H9 (cell line): ENCODE measurements around the gene IMPA2. TPM values are rescaled to one million over a fixed set of nuclear protein-coding genes. Genes with fewer than 3 reads are reported as not detected.

Experiments
- DNase-seq: peaks from one replicate; pipeline ENCODE4 v3.0.0-alpha.2; 2017
- H2AFZ ChIP-seq: one replicate; pipeline ENCODE4 v1.6.1; 2013; ENCODE audit warnings: mild to moderate bottlenecking, low read length, control low read depth, moderate library complexity
- H2AK5ac ChIP-seq: 2 replicates; pipeline ENCODE4 v1.6.1; 2013; ENCODE audit warnings: low read length, control low read depth, mixed read lengths; ENCODE audit not compliant: insufficient read length
- H2BK120ac ChIP-seq: one replicate; pipeline ENCODE4 v1.6.1; 2013; ENCODE audit warnings: low read depth, mild to moderate bottlenecking, low read length, control low read depth, inconsistent platforms; ENCODE audit not compliant: poor library complexity, severe bottlenecking
- H2BK12ac ChIP-seq: 2 replicates; pipeline ENCODE4 v1.6.1; 2013; ENCODE audit warnings: low read length, control low read depth, mixed read lengths, low read depth; ENCODE audit not compliant: insufficient read length
- H2BK15ac ChIP-seq: 2 replicates; pipeline ENCODE4 v1.6.1; 2013; ENCODE audit warnings: low read depth, low read length, control low read depth
- H2BK20ac ChIP-seq: one replicate; pipeline ENCODE4 v1.6.1; 2013; ENCODE audit warnings: low read depth, mild to moderate bottlenecking, low read length, control low read depth, inconsistent platforms; ENCODE audit not compliant: poor library complexity, severe bottlenecking
- H2BK5ac ChIP-seq: 2 replicates; pipeline ENCODE4 v1.6.1; 2013; ENCODE audit warnings: low read length, control low read depth, mixed read lengths; ENCODE audit not compliant: insufficient read length
- H3K14ac ChIP-seq: 2 replicates; pipeline ENCODE4 v1.6.1; 2013; ENCODE audit warnings: low read length, control low read depth; ENCODE audit not compliant: insufficient read depth
- H3K18ac ChIP-seq: 2 replicates; pipeline ENCODE4 v1.6.1; 2013; ENCODE audit warnings: low read depth, mild to moderate bottlenecking, mixed read lengths, low read length, control low read depth; ENCODE audit not compliant: insufficient read length
- H3K23ac ChIP-seq: 2 replicates; pipeline ENCODE4 v1.6.1; 2013; ENCODE audit warnings: low read length, control low read depth, mixed read lengths, low read depth; ENCODE audit not compliant: insufficient read length
- H3K23me2 ChIP-seq: 2 replicates; pipeline ENCODE4 v1.6.1; 2013; ENCODE audit warnings: low read depth, mild to moderate bottlenecking, mixed read lengths, low read length, control low read depth; ENCODE audit not compliant: insufficient read length, poor library complexity, severe bottlenecking
- H3K27ac ChIP-seq: 2 replicates; pipeline ENCODE4 v1.5.1; 2013; ENCODE audit warnings: low read length, control low read depth, mixed read lengths, low read depth; ENCODE audit not compliant: insufficient read length
- H3K27me3 ChIP-seq: 2 replicates; pipeline ENCODE4 v1.6.1; 2013; ENCODE audit warnings: low read length, control low read depth, inconsistent platforms; ENCODE audit not compliant: insufficient read depth
- H3K4ac ChIP-seq: 2 replicates; pipeline ENCODE4 v1.6.1; 2013; ENCODE audit warnings: low read depth, mild to moderate bottlenecking, control low read depth, inconsistent platforms, low read length, moderate library complexity
- H3K4me1 ChIP-seq: 2 replicates; pipeline ENCODE4 v1.6.1; 2013; ENCODE audit warnings: low read length, control low read depth, inconsistent platforms; ENCODE audit not compliant: insufficient read depth
- H3K4me2 ChIP-seq: 2 replicates; pipeline ENCODE4 v1.6.1; 2013; ENCODE audit warnings: low read length, control low read depth, mixed read lengths; ENCODE audit not compliant: insufficient read length, insufficient read depth
- H3K56ac ChIP-seq: 2 replicates; pipeline ENCODE4 v1.6.1; 2013; ENCODE audit warnings: low read depth, mild to moderate bottlenecking, mixed read lengths, low read length, control low read depth; ENCODE audit not compliant: insufficient read length
- H3K79me1 ChIP-seq: 2 replicates; pipeline ENCODE4 v1.6.1; 2013; ENCODE audit warnings: low read depth, mild to moderate bottlenecking, moderate library complexity, low read length, control low read depth, inconsistent platforms; ENCODE audit not compliant: insufficient read depth, poor library complexity, severe bottlenecking
- H3K79me2 ChIP-seq: 2 replicates; pipeline ENCODE4 v1.6.1; 2013; ENCODE audit warnings: low read length, control low read depth, inconsistent platforms; ENCODE audit not compliant: insufficient read depth
- H3K9ac ChIP-seq: 2 replicates; pipeline ENCODE4 v1.6.1; 2013; ENCODE audit warnings: low read length, control low read depth, mixed read lengths; ENCODE audit not compliant: insufficient read length; ENCODE audit errors: extremely low read depth
- H3K9me3 ChIP-seq: one replicate; pipeline ENCODE4 v1.6.1; 2013; ENCODE audit warnings: low read depth, low read length, inconsistent platforms; ENCODE audit not compliant: control insufficient read depth
- H3T11ph ChIP-seq: one replicate; pipeline ENCODE4 v1.6.1; 2013; ENCODE audit warnings: mild to moderate bottlenecking, low read length, control low read depth, inconsistent platforms
- H4K20me1 ChIP-seq: one replicate; pipeline ENCODE4 v1.6.1; 2013; ENCODE audit not compliant: control insufficient read depth, insufficient read length, insufficient read depth
- H4K5ac ChIP-seq: 2 replicates; pipeline ENCODE4 v1.6.1; 2013; ENCODE audit warnings: low read depth, mild to moderate bottlenecking, mixed read lengths, low read length, control low read depth; ENCODE audit not compliant: insufficient read length
- H4K8ac ChIP-seq: replicated peaks from 2 replicates; pipeline ENCODE4 v1.6.1; 2013; ENCODE audit warnings: low read length, control low read depth, mixed read lengths, low read depth; ENCODE audit not compliant: insufficient read length
- H4K91ac ChIP-seq: 2 replicates; pipeline ENCODE4 v1.6.1; 2013; ENCODE audit warnings: low read depth, mild to moderate bottlenecking, moderate library complexity, mixed read lengths, low read length, control low read depth; ENCODE audit not compliant: insufficient read length
- H3K27ac Mint-ChIP-seq, 3 experiments: 2 replicates in 2 of 3; 3 replicates in 1 of 3; pipeline ENCODE4 v1.8.0; 2020 to 2021; ENCODE audit warnings: mixed read lengths in 3 of 3, mild to moderate bottlenecking in 1 of 3, moderate library complexity in 1 of 3
- H3K27me3 Mint-ChIP-seq: 2 replicates; pipeline ENCODE4 v1.8.0; 2021; ENCODE audit warnings: low read depth, mild to moderate bottlenecking, moderate library complexity, mixed read lengths
- H3K36me3 Mint-ChIP-seq, 3 experiments: 2 replicates in 2 of 3; 3 replicates in 1 of 3; pipeline ENCODE4 v1.8.0; 2020 to 2021; ENCODE audit warnings: low read depth in 3 of 3, mixed read lengths in 3 of 3; ENCODE audit not compliant: insufficient read depth in 1 of 3
- H3K4me1 Mint-ChIP-seq, 2 experiments: 2 replicates each; pipeline ENCODE4 v1.8.0; 2020; ENCODE audit warnings: mixed read lengths in 2 of 2
- H3K4me3 Mint-ChIP-seq, 2 experiments: 2 replicates in 1 of 2; 3 replicates in 1 of 2; pipeline ENCODE4 v1.8.0; 2020 to 2021; ENCODE audit warnings: mild to moderate bottlenecking in 2 of 2, mixed read lengths in 2 of 2, moderate library complexity in 1 of 2
- H3K9me3 Mint-ChIP-seq, 2 experiments: 2 replicates in 1 of 2; 3 replicates in 1 of 2; pipeline ENCODE4 v1.8.0; 2020; ENCODE audit warnings: mild to moderate bottlenecking in 2 of 2, mixed read lengths in 2 of 2, moderate library complexity in 1 of 2
- CTCF ChIP-seq: fragments of 200-600 bp; sonication (generic); conservative IDR thresholded peaks from 3 replicates; pipeline ENCODE4 v1.8.0; 2021; ENCODE audit warnings: antibody characterized with exemption, mild to moderate bottlenecking
- WGBS: extraction: QIAGEN DNeasy Blood & Tissue Kit; methylation state at CpG from one replicate; pipeline ENCODE4 v1.1.7; 2013; ENCODE audit warnings: missing lambda C conversion rate, low lambda C conversion rate, mixed read lengths; ENCODE audit not compliant: insufficient read length; ENCODE audit errors: extremely low coverage; 5-methylcytosine and 5-hydroxymethylcytosine counted together
- total RNA-seq: library from RNA; stranded (reverse); gene quantifications from 2 replicates; pipeline ENCODE4 v1.2.1, GENCODE V29; 2021

IMPA2 gene
- total RNA-seq, 1 experiment from 2014 or later = 73.8 TPM

- Histone ChIP-seq H3K23ac (no peak overlapping the region), H3K9me3 (no peaks in the 10 kb centered on the region), H3K79me2 (no peaks in the 10 kb centered on the region), H3K23me2 (no peaks in the 10 kb centered on the region), H3K27ac (no peak overlapping the region), H3K56ac (no peak overlapping the region), H3T11ph (no peak overlapping the region), H2BK12ac (no peak overlapping the region), H2BK5ac (no peak overlapping the region), H3K4me2 (no peak overlapping the region), H3K9ac (no peak overlapping the region), H3K18ac (no peak overlapping the region), H3K4me1 (no peaks in the 10 kb centered on the region), H4K20me1 (no peaks in the 10 kb centered on the region), H4K91ac (no peak overlapping the region), H2BK120ac (no peak overlapping the region), H2BK15ac (no peak overlapping the region), H4K5ac (no peak overlapping the region), H3K4ac (no peak overlapping the region), H2AK5ac (no peak overlapping the region), H3K79me1 (no peaks in the 10 kb centered on the region), H3K14ac (no peak overlapping the region), H3K27me3 (no peaks in the 10 kb centered on the region), H2AFZ (no peak overlapping the region), H4K8ac (no peak overlapping the region), H2BK20ac (no peak overlapping the region)
- Mint-ChIP-seq H3K27me3 (no peaks in the 10 kb centered on the region), H3K9me3 (no peaks in the 10 kb centered on the region; a peak in 1 of 5 replicates), H3K4me1 (peaks cover 3 to 4% of the 10 kb centered on the region in 2 experiments; a peak in 3 of 4 replicates), H3K36me3 (no peaks in the 10 kb centered on the region), H3K4me3 (no peak overlapping the region), H3K27ac (peak overlapping the region in 1 of 3 experiments; percentile 81; a peak in 1 of 7 replicates)
- no CpG with 5 or more reads among the region's 14 CpGs for WGBS
- TF ChIP-seq CTCF = no peak
- no peak for DNase-seq
Observed at GRCh38 chr18:12056884-12057402, 75.6 kb downstream of the IMPA2 start.
